MG63 (cell line): Measurements from ENCODE around the gene MAPKBP1. TPM values are rescaled to one million over a fixed set of nuclear protein-coding genes. Genes with fewer than 3 reads are reported as not detected.

Experiments used
- DNase-seq: peaks from one replicate; pipeline ENCODE4 v3.0.0-alpha.2; 2020
- H3K27me3 ChIP-seq: fragments of 250-450 bp; sonication (Bioruptor Pico); 2 replicates; pipeline ENCODE4 v1.5.1; 2020; ENCODE audit warnings: mild to moderate bottlenecking, moderate library complexity
- H3K36me3 ChIP-seq: fragments of 250-450 bp; sonication (Bioruptor Pico); 2 replicates; pipeline ENCODE4 v1.5.1; 2020; ENCODE audit warnings: mild to moderate bottlenecking, moderate library complexity
- H3K4me3 ChIP-seq: fragments of 250-450 bp; sonication (Bioruptor Pico); 2 replicates; pipeline ENCODE4 v1.5.1; 2020; ENCODE audit warnings: mild to moderate bottlenecking, moderate library complexity
- H3K9me3 ChIP-seq: fragments of 250-450 bp; sonication (Bioruptor Pico); 2 replicates; pipeline ENCODE4 v1.5.1; 2020; ENCODE audit warnings: mild to moderate bottlenecking, moderate library complexity
- total RNA-seq: library from RNA; depleted of rRNA; stranded (reverse); fragments of >200 nt; shearing (Covaris generic); gene quantifications from 2 replicates; pipeline ENCODE4 v1.2.3, GENCODE V29; 2014; ENCODE audit warnings: low replicate concordance

The MAPKBP1 gene
- total RNA-seq, 1 experiment from 2014 or later = 2.9 TPM

GRCh38 chr15:41812820-41813375, 38.6 kb downstream of the MAPKBP1 start:
- Histone ChIP-seq H3K36me3 (no peaks in the 10 kb centered on the region; the same call in none of the 2 replicates), H3K9me3 (no peaks in the 10 kb centered on the region), H3K27me3 (no peaks in the 10 kb centered on the region), H3K4me3 (no peak overlapping the region)
- DNase-seq = no peak

GRCh38 chr15:41813426-41813825, 39.1 kb downstream of the MAPKBP1 start:
- no peaks in the 10 kb centered on the region for H3K27me3 ChIP-seq
- H3K36me3 ChIP-seq = no peaks in the 10 kb centered on the region; the same call in none of the 2 replicates
- no peaks in the 10 kb centered on the region for H3K9me3 ChIP-seq

DNA sequence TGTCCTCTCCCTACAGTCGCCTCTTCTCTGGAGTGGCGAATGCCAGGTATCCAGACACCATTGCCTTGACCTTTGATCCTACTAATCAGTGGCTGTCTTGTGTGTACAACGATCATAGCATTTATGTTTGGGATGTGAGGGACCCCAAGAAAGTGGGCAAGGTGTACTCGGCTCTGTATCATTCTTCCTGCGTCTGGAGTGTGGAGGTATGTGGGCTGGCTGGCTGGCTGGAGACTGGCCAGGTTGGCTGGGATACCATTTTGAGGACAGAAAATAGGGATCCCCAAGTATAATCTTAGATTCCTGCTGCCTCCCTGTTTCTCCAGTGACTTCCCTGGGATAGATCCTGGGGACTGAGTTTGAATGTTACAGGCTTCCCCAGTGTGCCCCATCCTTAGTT, 40.2 kb downstream of the MAPKBP1 start:
- Histone ChIP-seq H3K36me3 (no peaks in the 10 kb centered on the region; the same call in none of the 2 replicates), H3K9me3 (no peaks in the 10 kb centered on the region), H3K4me3 (no peak overlapping the region), H3K27me3 (no peaks in the 10 kb centered on the region)
- no peak for DNase-seq

More at GRCh38 chr15:41813426-41813825, 39.1 kb downstream of the MAPKBP1 start:
- H3K4me3 ChIP-seq = no peak overlapping the region
- no peak for DNase-seq

DNA sequence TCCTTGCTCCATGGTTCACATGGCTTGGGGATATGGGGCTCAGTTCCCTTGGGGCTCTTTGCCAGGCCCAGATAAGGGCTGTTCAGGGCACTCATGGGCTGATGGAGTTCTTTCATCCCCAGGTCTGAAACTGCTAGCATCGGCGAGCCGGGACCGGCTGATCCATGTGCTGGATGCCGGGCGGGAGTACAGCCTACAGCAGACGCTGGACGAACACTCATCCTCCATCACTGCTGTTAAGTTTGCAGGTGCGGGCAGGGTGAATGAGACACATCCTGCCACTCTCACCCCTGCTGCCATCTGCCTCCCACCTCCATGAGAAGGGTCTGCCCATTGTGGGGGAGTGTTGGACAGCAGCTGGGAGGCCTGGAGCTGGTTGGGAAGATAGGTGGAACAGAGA, 42.5 kb downstream of the MAPKBP1 start:
- no peaks in the 10 kb centered on the region for H3K27me3 ChIP-seq
- no peak for DNase-seq
- H3K4me3 ChIP-seq = no peak overlapping the region
- H3K36me3 ChIP-seq = no peaks in the 10 kb centered on the region; the same call in none of the 2 replicates
- H3K9me3 ChIP-seq = no peaks in the 10 kb centered on the region

- DNase-seq = no peak
- Histone ChIP-seq H3K27me3 (no peaks in the 10 kb centered on the region), H3K9me3 (no peaks in the 10 kb centered on the region), H3K4me3 (no peak overlapping the region), H3K36me3 (no peaks in the 10 kb centered on the region; the same call in none of the 2 replicates)
Observed at GRCh38 chr15:41817327-41817726, 43.0 kb downstream of the MAPKBP1 start.

DNA sequence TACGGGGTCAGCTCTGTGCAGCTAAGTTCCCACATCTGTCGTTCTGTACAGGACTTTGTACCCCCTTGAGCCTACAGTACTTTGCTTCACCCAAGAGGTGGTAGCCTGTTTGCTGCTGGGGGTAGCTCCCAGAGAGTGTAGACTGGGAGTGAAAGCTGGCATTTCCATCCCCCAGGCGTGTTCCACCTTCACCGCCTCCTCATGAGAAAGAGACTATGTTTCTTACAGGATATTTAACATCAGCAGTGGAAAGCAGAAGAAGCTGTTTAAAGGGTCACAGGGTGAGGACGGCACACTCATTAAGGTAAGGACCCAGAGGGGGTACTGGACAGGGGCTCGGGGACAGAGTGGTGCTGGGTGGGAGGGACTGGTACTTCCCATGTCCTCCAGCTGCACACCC, 43.5 kb downstream of the MAPKBP1 start:
- DNase-seq = no peak
- no peak overlapping the region for H3K4me3 ChIP-seq
- no peaks in the 10 kb centered on the region for H3K27me3 ChIP-seq
- H3K9me3 ChIP-seq = no peaks in the 10 kb centered on the region
- no peaks in the 10 kb centered on the region; the same call in none of the 2 replicates for H3K36me3 ChIP-seq

- Histone ChIP-seq H3K36me3 (no peaks in the 10 kb centered on the region; the same call in none of the 2 replicates), H3K27me3 (no peaks in the 10 kb centered on the region), H3K4me3 (no peak overlapping the region), H3K9me3 (no peaks in the 10 kb centered on the region)
- no peak for DNase-seq
Observed at GRCh38 chr15:41819455-41820050, 45.3 kb downstream of the MAPKBP1 start.

- H3K36me3 ChIP-seq = no peaks in the 10 kb centered on the region; the same call in none of the 2 replicates
- H3K9me3 ChIP-seq = no peaks in the 10 kb centered on the region
- no peak for DNase-seq
Observed at GRCh38 chr15:41820791-41821423, 46.6 kb downstream of the MAPKBP1 start.

GRCh38 chr15:41821831-41822230, 47.5 kb downstream of the MAPKBP1 start:
- Histone ChIP-seq H3K9me3 (no peaks in the 10 kb centered on the region), H3K36me3 (no peaks in the 10 kb centered on the region; the same call in none of the 2 replicates), H3K4me3 (no peak overlapping the region), H3K27me3 (no peaks in the 10 kb centered on the region)
- no peak for DNase-seq

More at GRCh38 chr15:41820791-41821423, 46.6 kb downstream of the MAPKBP1 start:
- Histone ChIP-seq H3K27me3 (no peaks in the 10 kb centered on the region), H3K4me3 (no peak overlapping the region)

DNA sequence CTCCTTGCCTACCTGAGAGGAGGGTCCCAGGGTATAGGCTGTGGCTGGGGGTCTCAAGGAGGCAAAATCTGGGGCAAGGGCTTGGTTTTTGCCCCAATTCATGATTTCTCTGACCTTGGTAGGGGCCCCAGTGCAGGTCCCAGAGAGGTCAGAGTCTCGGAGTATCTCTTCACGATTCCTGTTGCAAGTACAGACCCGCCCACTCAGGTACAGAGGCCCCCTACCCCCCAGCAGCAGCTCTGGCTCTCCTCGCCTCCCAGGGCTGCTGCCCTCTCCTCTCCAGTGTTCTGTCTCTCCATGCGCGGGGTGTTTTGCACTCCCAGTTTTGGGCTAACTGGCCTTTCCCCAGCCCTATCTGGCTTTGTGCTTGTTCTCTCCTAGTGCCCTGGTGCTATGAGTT, 48.2 kb downstream of the MAPKBP1 start:
- H3K9me3 ChIP-seq = no peaks in the 10 kb centered on the region
- no peaks in the 10 kb centered on the region; the same call in none of the 2 replicates for H3K36me3 ChIP-seq

DNA sequence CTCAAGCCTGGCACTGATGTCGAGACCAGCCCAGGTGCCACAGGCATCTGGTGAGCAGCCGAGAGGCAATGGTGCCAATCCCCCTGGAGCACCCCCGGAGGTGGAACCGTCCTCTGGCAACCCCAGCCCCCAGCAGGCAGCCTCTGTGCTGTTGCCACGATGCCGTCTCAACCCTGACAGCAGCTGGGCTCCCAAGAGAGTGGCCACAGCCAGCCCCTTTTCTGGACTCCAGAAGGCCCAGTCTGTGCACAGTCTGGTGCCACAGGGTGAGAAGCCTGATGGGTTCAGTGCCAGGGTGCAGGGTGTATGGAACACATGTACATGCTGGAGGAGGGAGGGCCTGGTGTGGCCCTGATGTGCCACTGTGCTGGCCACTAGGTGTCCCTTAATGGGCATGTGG, 48.7 kb downstream of the MAPKBP1 start:
- Histone ChIP-seq H3K27me3 (no peaks in the 10 kb centered on the region), H3K9me3 (no peaks in the 10 kb centered on the region), H3K36me3 (no peaks in the 10 kb centered on the region; the same call in none of the 2 replicates), H3K4me3 (no peak overlapping the region)
- no peak for DNase-seq

More for the DNA sequence above, 48.2 kb downstream of the MAPKBP1 start:
- Histone ChIP-seq H3K4me3 (no peak overlapping the region), H3K27me3 (no peaks in the 10 kb centered on the region)
- no peak for DNase-seq

- H3K36me3 ChIP-seq = no peaks in the 10 kb centered on the region; the same call in none of the 2 replicates
- H3K9me3 ChIP-seq = no peaks in the 10 kb centered on the region
- no peak overlapping the region for H3K4me3 ChIP-seq
- H3K27me3 ChIP-seq = no peaks in the 10 kb centered on the region
- no peak for DNase-seq
Observed at GRCh38 chr15:41823502-41823901, 49.2 kb downstream of the MAPKBP1 start.

DNA sequence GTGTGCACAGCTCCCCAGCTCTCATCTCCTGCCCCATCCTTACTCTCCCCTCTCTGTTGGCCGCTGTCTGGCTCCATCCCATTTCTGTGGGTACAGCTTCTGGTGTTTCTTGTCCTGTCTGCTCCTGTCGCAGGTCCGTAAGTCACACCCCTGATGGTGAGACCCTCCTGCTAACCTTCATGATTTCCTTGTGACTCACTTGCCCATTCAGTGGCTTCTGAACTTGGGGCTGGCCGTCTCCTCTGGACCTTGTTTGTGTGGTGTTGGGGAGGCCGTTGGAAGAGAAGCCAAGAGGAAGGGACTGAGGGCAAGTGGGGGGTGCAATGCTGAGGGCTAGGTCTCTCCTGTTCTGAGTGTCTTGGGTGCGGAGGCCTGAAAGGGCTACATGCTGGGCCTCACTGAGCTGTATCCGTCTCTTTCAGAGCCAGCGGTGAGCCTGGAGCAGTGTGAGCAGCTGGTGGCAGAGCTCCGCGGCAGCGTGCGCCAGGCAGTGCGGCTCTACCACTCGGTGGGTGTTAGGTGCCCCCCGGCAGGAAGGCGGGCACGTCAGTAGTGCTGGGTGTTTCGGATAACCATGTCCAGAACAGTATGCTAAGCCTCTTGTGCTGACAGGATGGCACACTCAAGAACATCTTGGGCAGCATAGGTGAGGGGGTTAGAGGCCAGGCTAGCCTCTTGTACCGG, 49.9 kb downstream of the MAPKBP1 start:
- H3K9me3 ChIP-seq = no peaks in the 10 kb centered on the region
- no peak overlapping the region for H3K4me3 ChIP-seq
- H3K27me3 ChIP-seq = no peaks in the 10 kb centered on the region
- DNase-seq = no peak
- no peaks in the 10 kb centered on the region; the same call in 1 of the 2 replicates for H3K36me3 ChIP-seq

DNA sequence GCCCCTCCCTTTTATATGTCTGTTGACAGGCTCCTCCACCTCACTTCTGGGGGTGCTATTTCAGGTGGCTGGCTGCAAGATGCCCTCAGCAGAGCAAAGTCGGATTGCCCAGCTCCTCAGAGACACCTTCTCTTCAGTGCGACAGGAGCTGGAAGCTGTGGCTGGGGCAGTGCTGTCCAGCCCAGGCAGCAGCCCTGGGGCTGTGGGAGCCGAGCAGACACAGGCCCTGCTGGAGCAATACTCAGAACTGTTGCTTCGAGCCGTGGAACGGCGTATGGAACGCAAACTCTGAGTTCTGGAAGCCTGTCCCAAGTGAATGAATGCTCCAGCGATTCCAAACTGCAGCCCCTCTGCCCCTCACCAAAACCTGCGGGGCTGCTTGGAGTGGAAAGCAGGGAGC, 50.9 kb downstream of the MAPKBP1 start:
- Histone ChIP-seq H3K27me3 (no peaks in the 10 kb centered on the region), H3K9me3 (no peaks in the 10 kb centered on the region), H3K36me3 (no peaks in the 10 kb centered on the region; the same call in 1 of the 2 replicates), H3K4me3 (no peak overlapping the region)
- no peak for DNase-seq

DNA sequence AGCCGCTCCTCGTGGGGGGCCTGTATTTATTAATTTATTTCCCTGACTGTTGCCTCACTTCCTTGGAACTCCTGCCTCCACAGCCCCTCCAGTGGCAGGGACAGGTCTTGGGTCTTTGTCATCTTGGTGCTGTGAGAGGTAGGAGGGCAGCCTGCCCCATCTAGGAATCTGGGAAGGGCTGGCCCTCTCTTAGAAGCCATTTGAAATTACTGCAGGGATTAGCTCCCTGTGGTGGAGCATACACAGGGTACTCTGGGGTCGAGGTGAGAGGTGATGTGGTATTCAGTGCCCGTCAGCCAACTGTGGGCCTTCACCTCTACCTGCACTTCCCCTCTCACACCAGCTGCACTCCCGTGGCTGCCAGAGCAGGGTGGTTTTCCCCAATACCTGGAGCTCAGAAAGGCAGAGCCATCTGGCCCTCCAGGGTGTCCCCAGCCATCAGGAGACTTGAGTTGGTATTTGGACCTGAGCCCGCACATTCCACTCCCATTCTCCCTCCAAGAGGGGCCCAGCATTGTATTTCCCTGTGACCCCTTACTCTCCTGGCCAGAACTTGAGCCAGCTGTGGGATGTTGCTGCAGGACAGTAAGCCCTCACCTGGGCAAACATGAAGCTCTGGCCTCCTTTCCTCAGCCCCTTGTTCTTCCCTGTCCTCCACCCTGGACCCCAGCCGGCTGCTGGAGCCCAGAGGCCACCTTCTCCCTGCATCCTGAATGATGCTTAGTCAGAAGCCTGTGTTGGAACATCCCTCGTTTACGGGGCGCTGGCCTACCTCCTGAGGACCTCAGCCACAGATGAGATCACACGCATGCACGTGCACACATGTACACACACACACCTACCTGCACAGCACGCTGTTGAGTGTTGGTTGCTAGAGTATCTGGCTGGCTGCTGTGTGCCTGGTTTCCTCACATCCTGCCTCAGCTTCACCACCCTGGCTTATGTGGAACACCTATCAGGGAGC, 51.6 kb downstream of the MAPKBP1 start:
- Histone ChIP-seq H3K4me3 (no peak overlapping the region), H3K36me3 (no peaks in the 10 kb centered on the region; the same call in 1 of the 2 replicates), H3K27me3 (no peaks in the 10 kb centered on the region), H3K9me3 (no peaks in the 10 kb centered on the region)
- DNase-seq = no peak

DNA sequence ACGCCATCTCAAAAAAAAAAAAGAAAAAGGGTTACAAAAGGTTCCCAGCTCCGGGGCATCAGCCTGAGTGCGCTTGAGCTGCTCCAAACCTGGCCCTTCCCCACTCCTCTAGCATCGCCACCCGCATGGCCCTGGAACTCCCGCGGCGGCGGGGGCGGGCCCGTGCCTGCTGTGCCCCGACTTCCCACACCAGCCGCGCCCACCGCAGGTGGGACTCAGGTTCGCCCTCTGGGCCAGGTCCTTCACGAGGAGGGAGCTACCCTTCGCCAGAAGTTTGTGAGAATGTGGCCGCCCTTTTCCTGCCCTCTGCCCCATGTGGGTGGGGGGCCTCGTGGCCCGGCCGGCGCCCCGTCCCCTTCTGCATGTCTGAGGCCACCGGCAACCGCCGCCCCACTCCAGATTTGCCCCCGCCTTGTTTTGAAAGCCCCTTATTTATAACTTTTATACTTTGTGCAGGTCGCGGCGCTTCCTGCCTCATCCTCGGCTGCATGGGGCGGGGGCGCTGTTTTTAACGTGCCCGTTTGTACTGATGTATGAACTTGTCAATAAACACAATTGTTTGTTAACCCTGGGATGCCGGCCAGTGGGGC, 53.1 kb downstream of the MAPKBP1 start:
- DNase-seq = no peak
- Histone ChIP-seq H3K4me3 (peak overlapping the region; percentile 87), H3K36me3 (no peaks in the 10 kb centered on the region), H3K27me3 (no peaks in the 10 kb centered on the region), H3K9me3 (no peaks in the 10 kb centered on the region)
